Posterior vena cava (tissue), 2 donors: ENCODE results near the gene SAV1. TPM values are rescaled to one million over a fixed set of nuclear protein-coding genes. Genes with fewer than 3 reads are reported as not detected.

Experiments used
- DNase-seq: peaks from one replicate; pipeline ENCODE4 v3.0.0-alpha.2; 2020; ENCODE audit warnings: low spot score
- intact Hi-C, 2 donors: fragments of 100-400 bp; cut with DNase I; formaldehyde crosslinking; loops; one replicate each; pipeline versions ENCODE4 v1.14.1 to v1.14.2; 2022 to 2023
- total RNA-seq, 2 donors: library from RNA; stranded (reverse); fragmentation: NEBNext Ultra II Directional; extraction: Animal tissue kit (Norgen Biotek cat#: 25700); gene quantifications; one replicate each; pipeline ENCODE4 v1.2.1, GENCODE V29; 2021
- donor health status: DM: yes; HTN: yes; CAD: no.
- donor health status: DM: yes; HTN: yes; CAD: no.

The SAV1 gene
- total RNA-seq, 2 donors from 2014 or later, result 29.6 to 32.9 TPM

GRCh38 chr14:50615552-50615951, 52.6 kb downstream of the SAV1 start:
- intact Hi-C loops, result no loop called here
- no peak for DNase-seq

GRCh38 chr14:50615056-50615455, 53.0 kb downstream of the SAV1 start:
- intact Hi-C loops, result no loop called here
- no peak for DNase-seq

GRCh38 chr14:50612806-50613205, 55.3 kb downstream of the SAV1 start:
- intact Hi-C loops, result no loop called here
- DNase-seq, result no peak

GRCh38 chr14:50610465-50610864, 57.6 kb downstream of the SAV1 start:
- intact Hi-C loops, result no loop called here
- no peak for DNase-seq

- no peak for DNase-seq
- intact Hi-C loops, result loop anchor here in 1 of 2 donors (10.0 kb wide), 1 partner anchor 106 kb away; no protein-coding TSS in a partner anchor
Observed at GRCh38 chr14:50608302-50608851, 59.7 kb downstream of the SAV1 start.

GRCh38 chr14:50607761-50608160, 60.3 kb downstream of the SAV1 start:
- no peak for DNase-seq
- intact Hi-C loops, result loop anchor here in 1 of 2 donors (10.0 kb wide), 1 partner anchor 107 kb away; no protein-coding TSS in a partner anchor

- intact Hi-C loops, result loop anchor here in 1 of 2 donors (10.0 kb wide), 1 partner anchor 108 kb away; no protein-coding TSS in a partner anchor
- DNase-seq, result no peak
Observed at GRCh38 chr14:50607181-50607580, 60.9 kb downstream of the SAV1 start.

- DNase-seq, result no peak
- intact Hi-C loops, result loop anchor here in 1 of 2 donors (10.0 kb wide), 1 partner anchor 108 kb away; no protein-coding TSS in a partner anchor
Observed at GRCh38 chr14:50606468-50606867, 61.6 kb downstream of the SAV1 start.

GRCh38 chr14:50605766-50606165, 62.3 kb downstream of the SAV1 start:
- intact Hi-C loops, result loop anchor here in 1 of 2 donors (10.0 kb wide), 1 partner anchor 109 kb away; no protein-coding TSS in a partner anchor

GRCh38 chr14:50603565-50603964, 64.5 kb downstream of the SAV1 start:
- intact Hi-C loops, result loop anchor here in 1 of 2 donors (10.0 kb wide), 1 partner anchor 111 kb away; no protein-coding TSS in a partner anchor
- DNase-seq, result no peak

More at GRCh38 chr14:50605766-50606165, 62.3 kb downstream of the SAV1 start:
- DNase-seq, result no peak

- no peak for DNase-seq
Observed at GRCh38 chr14:50602035-50602434, 66.1 kb downstream of the SAV1 start.

GRCh38 chr14:50601394-50601793, 66.7 kb downstream of the SAV1 start:
- intact Hi-C loops, result loop anchor here in 1 of 2 donors (10.0 kb wide), 1 partner anchor 113 kb away; no protein-coding TSS in a partner anchor
- DNase-seq, result no peak

More at GRCh38 chr14:50602035-50602434, 66.1 kb downstream of the SAV1 start:
- intact Hi-C loops, result loop anchor here in 1 of 2 donors (10.0 kb wide), 1 partner anchor 113 kb away; no protein-coding TSS in a partner anchor

- intact Hi-C loops, result loop anchor here in 1 of 2 donors (10.0 kb wide), 1 partner anchor 114 kb away; no protein-coding TSS in a partner anchor
- no peak for DNase-seq
Observed at GRCh38 chr14:50600849-50601248, 67.3 kb downstream of the SAV1 start.

GRCh38 chr14:50599700-50600444, 68.2 kb downstream of the SAV1 start:
- intact Hi-C loops, result loop anchor here in 1 of 2 donors (10.0 kb wide), 1 partner anchor 115 kb away; no protein-coding TSS in a partner anchor
- DNase-seq, result no peak

GRCh38 chr14:50598765-50599164, 69.3 kb downstream of the SAV1 start:
- no peak for DNase-seq
- intact Hi-C loops, result no loop called here

GRCh38 chr14:50594577-50595316, 73.4 kb downstream of the SAV1 start:
- DNase-seq, result no peak
- intact Hi-C loops, result no loop called here

- intact Hi-C loops, result no loop called here
- DNase-seq, result no peak
Observed at GRCh38 chr14:50590464-50590863, 77.6 kb downstream of the SAV1 start.
